ENCODE results near the gene TRDN. TPM values are rescaled to one million over a fixed set of nuclear protein-coding genes. Genes with fewer than 3 reads are reported as not detected.

The TRDN gene
- total and polyA plus RNA-seq, 4 donors, result 0.04 to 0.11 (median 0.05) TPM; not detected in 1

DNA sequence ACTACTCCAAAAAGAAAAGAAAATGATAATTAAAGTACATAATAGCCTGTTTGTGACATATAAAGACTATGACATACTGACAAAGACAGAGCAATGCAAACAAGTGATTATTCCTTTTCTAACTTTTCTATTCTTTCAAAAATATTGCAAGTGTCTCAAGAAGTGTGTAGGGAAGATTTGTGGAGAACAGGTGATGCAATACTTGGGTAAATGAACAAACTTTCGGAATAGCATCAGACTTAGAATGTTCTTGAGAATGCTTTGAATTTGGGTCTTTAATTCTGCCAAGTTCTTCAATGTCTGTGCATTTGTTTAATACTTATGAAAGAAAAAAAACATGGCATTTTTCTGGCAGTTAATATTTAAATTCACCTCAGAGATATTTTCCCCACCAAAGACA is 40.0 kb upstream of the TRDN start:
- no peak for ATAC-seq (ENCODE audit: insufficient read depth, low FRiP score)
- Histone ChIP-seq H3K27me3 (ENCODE audit: control insufficient read depth in 3 of 3, insufficient read depth in 3 of 3, low read length in 2 of 3) (no peaks in the 10 kb centered on the region), H3K27ac (ENCODE audit: low read depth in 1 of 2, low read length in 1 of 2) (no peak overlapping the region), H3K9ac (ENCODE audit: insufficient read depth in 1 of 2, low read length in 2 of 2) (no peak overlapping the region), H3K36me3 (ENCODE audit: control insufficient read depth in 4 of 4, insufficient read depth in 4 of 4, low read length in 4 of 4) (no peaks in the 10 kb centered on the region), H3K9me3 (ENCODE audit: control insufficient read depth in 4 of 4, insufficient read depth in 3 of 4, low read length in 3 of 4) (no peaks in the 10 kb centered on the region), H3K4me3 (no peak overlapping the region), H3K4me1 (ENCODE audit: control insufficient read depth in 5 of 5, insufficient read depth in 5 of 5, low read length in 5 of 5) (no peaks in the 10 kb centered on the region)
- TF ChIP-seq, protein P1, sequence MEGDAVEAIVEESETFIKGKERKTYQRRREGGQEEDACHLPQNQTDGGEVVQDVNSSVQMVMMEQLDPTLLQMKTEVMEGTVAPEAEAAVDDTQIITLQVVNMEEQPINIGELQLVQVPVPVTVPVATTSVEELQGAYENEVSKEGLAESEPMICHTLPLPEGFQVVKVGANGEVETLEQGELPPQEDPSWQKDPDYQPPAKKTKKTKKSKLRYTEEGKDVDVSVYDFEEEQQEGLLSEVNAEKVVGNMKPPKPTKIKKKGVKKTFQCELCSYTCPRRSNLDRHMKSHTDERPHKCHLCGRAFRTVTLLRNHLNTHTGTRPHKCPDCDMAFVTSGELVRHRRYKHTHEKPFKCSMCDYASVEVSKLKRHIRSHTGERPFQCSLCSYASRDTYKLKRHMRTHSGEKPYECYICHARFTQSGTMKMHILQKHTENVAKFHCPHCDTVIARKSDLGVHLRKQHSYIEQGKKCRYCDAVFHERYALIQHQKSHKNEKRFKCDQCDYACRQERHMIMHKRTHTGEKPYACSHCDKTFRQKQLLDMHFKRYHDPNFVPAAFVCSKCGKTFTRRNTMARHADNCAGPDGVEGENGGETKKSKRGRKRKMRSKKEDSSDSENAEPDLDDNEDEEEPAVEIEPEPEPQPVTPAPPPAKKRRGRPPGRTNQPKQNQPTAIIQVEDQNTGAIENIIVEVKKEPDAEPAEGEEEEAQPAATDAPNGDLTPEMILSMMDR (IDR thresholded peaks at IDR 0.05; ENCODE audit: control extremely low read depth, extremely low read depth), result no peak
- 78 to 86% methylated on average over 1 of the region's 1 CpG for WGBS, 2 donors
- no peak for DNase-seq

DNA sequence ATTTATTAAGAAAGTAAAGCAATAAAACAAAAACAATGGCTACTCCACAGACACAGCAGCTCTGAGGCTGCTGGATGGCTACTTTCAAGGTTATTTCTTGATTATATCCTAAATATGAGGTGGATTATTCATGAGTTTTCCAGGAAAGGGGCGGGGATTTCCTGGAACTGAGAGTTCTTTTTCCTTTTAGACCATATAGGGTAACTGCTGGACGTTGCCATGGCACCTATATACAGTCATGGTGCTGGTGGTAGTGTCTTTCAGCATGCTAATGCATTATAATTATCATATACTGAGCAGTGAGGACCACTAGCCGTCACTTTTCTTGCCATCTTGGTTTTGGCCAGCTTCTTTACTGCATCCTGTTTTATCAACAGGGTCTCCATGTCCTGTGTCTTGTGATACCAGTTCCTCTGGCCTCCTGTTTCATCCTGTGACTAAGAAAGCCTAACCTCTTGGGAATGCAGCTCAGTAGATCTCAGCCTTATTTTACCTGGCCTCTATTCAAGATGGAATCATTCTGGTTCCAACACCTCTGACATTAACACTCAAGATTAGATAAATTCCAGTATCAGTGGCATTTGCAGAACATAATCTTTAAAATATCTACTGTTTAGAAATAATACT is 32.3 kb upstream of the TRDN start:
- Histone ChIP-seq H3K27me3 (ENCODE audit: control insufficient read depth in 3 of 3, insufficient read depth in 3 of 3, low read length in 2 of 3) (no peaks in the 10 kb centered on the region), H3K9me3 (ENCODE audit: control insufficient read depth in 4 of 4, insufficient read depth in 3 of 4, low read length in 3 of 4) (no peaks in the 10 kb centered on the region), H3K4me3 (no peak overlapping the region), H3K36me3 (ENCODE audit: control insufficient read depth in 4 of 4, insufficient read depth in 4 of 4, low read length in 4 of 4) (no peaks in the 10 kb centered on the region), H3K4me1 (ENCODE audit: control insufficient read depth in 5 of 5, insufficient read depth in 5 of 5, low read length in 5 of 5) (no peaks in the 10 kb centered on the region), H3K27ac (ENCODE audit: low read depth in 1 of 2, low read length in 1 of 2) (no peak overlapping the region), H3K9ac (ENCODE audit: insufficient read depth in 1 of 2, low read length in 2 of 2) (no peak overlapping the region)
- TF ChIP-seq, protein P1 (IDR thresholded peaks at IDR 0.05; ENCODE audit: control extremely low read depth, extremely low read depth), result no peak
- ATAC-seq (ENCODE audit: insufficient read depth, low FRiP score) (no peak), DNase-seq (no peak)
- WGBS, 2 donors, result 72 to 77% methylated on average over 3 of the region's 3 CpGs

GRCh38 chr6:123668063-123668462 is 31.3 kb upstream of the TRDN start:
- 92 to 93% methylated on average over 6 of the region's 6 CpGs for WGBS, 2 donors
- no peak overlapping the region for H3K9ac ChIP-seq (ENCODE audit: insufficient read depth in 1 of 2, low read length in 2 of 2)
- no peak for ATAC-seq (ENCODE audit: insufficient read depth, low FRiP score)
- DNase-seq, result no peak
- no peak overlapping the region for H3K27ac ChIP-seq (ENCODE audit: low read depth in 1 of 2, low read length in 1 of 2)
- H3K27me3 ChIP-seq (ENCODE audit: control insufficient read depth in 3 of 3, insufficient read depth in 3 of 3, low read length in 2 of 3), result no peaks in the 10 kb centered on the region
- H3K4me3 ChIP-seq, result no peak overlapping the region
- no peaks in the 10 kb centered on the region for H3K4me1 ChIP-seq (ENCODE audit: control insufficient read depth in 5 of 5, insufficient read depth in 5 of 5, low read length in 5 of 5)
- TF ChIP-seq, protein P1 (IDR thresholded peaks at IDR 0.05; ENCODE audit: control extremely low read depth, extremely low read depth), result no peak
- no peaks in the 10 kb centered on the region for H3K36me3 ChIP-seq (ENCODE audit: control insufficient read depth in 4 of 4, insufficient read depth in 4 of 4, low read length in 4 of 4)
- H3K9me3 ChIP-seq (ENCODE audit: control insufficient read depth in 4 of 4, insufficient read depth in 3 of 4, low read length in 3 of 4), result no peaks in the 10 kb centered on the region

GRCh38 chr6:123663436-123663835 is 26.7 kb upstream of the TRDN start:
- H3K4me1 ChIP-seq (ENCODE audit: control insufficient read depth in 5 of 5, insufficient read depth in 5 of 5, low read length in 5 of 5), result no peaks in the 10 kb centered on the region
- no peak overlapping the region for H3K4me3 ChIP-seq
- no peaks in the 10 kb centered on the region for H3K27me3 ChIP-seq (ENCODE audit: control insufficient read depth in 3 of 3, insufficient read depth in 3 of 3, low read length in 2 of 3)
- no peaks in the 10 kb centered on the region for H3K9me3 ChIP-seq (ENCODE audit: control insufficient read depth in 4 of 4, insufficient read depth in 3 of 4, low read length in 3 of 4)
- H3K9ac ChIP-seq (ENCODE audit: insufficient read depth in 1 of 2, low read length in 2 of 2), result no peak overlapping the region
- ATAC-seq (ENCODE audit: insufficient read depth, low FRiP score) (no peak), DNase-seq (no peak)
- H3K36me3 ChIP-seq (ENCODE audit: control insufficient read depth in 4 of 4, insufficient read depth in 4 of 4, low read length in 4 of 4), result no peaks in the 10 kb centered on the region
- TF ChIP-seq, protein P1 (IDR thresholded peaks at IDR 0.05; ENCODE audit: control extremely low read depth, extremely low read depth), result no peak
- H3K27ac ChIP-seq (ENCODE audit: low read depth in 1 of 2, low read length in 1 of 2), result no peak overlapping the region

All from lung (tissue), 12 donors.